ENCODE measurements around the gene TSPAN5. TPM values are rescaled to one million over a fixed set of nuclear protein-coding genes. Genes with fewer than 3 reads are reported as not detected.

The TSPAN5 gene
- polyA plus RNA-seq, 1 donor (not counting 4 experiments of a cell fraction or from before 2014, with no cell fraction given): 45.5 TPM

DNA sequence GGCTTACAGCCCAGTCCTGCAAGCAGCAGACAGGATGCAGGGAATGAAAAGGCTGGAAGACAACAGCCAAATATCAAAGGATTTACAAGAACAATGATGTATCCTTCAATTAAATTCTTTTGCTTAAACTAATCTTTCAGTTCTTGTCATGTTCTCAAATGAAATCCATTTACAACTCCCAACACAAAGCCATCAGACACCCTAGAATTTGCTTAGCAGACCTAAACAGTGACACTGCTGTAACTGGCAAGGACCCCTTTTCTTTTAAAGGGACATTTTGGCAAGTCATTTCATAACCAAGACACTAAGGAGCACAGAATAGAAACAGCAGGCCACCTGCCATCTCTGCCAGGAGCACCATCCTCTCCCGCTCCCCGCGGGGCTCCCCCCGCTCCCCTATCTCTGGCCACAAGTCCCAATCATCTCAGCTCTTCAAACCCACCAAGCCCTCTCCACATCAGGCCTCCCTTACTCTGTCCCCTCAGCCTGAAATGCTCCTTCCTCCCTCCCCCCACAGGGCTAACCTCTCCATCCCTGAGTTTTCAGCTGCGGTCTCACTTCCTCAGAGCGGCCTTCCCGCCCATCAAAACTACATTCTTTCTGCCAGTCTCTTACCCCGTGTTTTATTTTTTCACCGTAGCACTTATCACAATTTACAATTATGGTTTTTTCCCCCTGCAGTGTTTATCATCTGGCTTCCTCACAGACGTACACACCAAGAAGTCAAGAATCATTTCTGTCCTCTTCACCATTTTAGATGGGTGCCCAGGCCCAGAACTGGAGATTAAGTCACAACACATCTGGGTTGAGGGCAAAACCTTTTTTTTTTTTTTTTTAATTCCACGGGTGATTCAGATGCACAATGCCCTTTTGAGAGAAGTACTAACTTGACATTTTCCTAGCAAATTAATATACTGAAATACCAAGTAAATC, 45.8 kb downstream of the TSPAN5 start:
- Histone ChIP-seq H3K27ac (ENCODE audit: control insufficient read depth, insufficient read depth, low read length) (no peak overlapping the region), H3K4me1 (ENCODE audit: control insufficient read depth, extremely low read depth, insufficient read depth, low read length) (no peaks in the 10 kb centered on the region), H3K36me3 (ENCODE audit: control insufficient read depth in 2 of 2, extremely low read depth in 1 of 2, insufficient read depth in 2 of 2, low read length in 2 of 2) (peaks cover 0 to 1% of the 10 kb centered on the region in 2 experiments), H3K4me2 (ENCODE audit: control insufficient read depth, extremely low read depth, insufficient read depth, low read depth, low read length) (no peak overlapping the region), H4K20me1 (ENCODE audit: control insufficient read depth, extremely low read depth, insufficient read depth, low read length) (no peaks in the 10 kb centered on the region), H3K79me2 (ENCODE audit: control insufficient read depth, insufficient read depth, low read length) (peaks cover 95% of the 10 kb centered on the region), H2AFZ (ENCODE audit: control insufficient read depth, low read length) (no peak overlapping the region), H3K9me1 (ENCODE audit: control insufficient read depth, extremely low read depth, insufficient read depth, low read length) (no peaks in the 10 kb centered on the region), H3K9me3 (ENCODE audit: control insufficient read depth, low read depth, low read length) (no peaks in the 10 kb centered on the region), H3K4me3 (ENCODE audit: control insufficient read depth in 2 of 3, extremely low read depth in 1 of 3, insufficient read depth in 2 of 3, low read depth in 1 of 3, low read length in 3 of 3) (no peak overlapping the region), H3K9ac (ENCODE audit: control insufficient read depth, extremely low read depth, insufficient read depth, low read length) (no peak overlapping the region), H3K27me3 (ENCODE audit: control insufficient read depth, extremely low read depth, insufficient read depth, low read length) (no peaks in the 10 kb centered on the region)
- TF ChIP-seq, protein P1, sequence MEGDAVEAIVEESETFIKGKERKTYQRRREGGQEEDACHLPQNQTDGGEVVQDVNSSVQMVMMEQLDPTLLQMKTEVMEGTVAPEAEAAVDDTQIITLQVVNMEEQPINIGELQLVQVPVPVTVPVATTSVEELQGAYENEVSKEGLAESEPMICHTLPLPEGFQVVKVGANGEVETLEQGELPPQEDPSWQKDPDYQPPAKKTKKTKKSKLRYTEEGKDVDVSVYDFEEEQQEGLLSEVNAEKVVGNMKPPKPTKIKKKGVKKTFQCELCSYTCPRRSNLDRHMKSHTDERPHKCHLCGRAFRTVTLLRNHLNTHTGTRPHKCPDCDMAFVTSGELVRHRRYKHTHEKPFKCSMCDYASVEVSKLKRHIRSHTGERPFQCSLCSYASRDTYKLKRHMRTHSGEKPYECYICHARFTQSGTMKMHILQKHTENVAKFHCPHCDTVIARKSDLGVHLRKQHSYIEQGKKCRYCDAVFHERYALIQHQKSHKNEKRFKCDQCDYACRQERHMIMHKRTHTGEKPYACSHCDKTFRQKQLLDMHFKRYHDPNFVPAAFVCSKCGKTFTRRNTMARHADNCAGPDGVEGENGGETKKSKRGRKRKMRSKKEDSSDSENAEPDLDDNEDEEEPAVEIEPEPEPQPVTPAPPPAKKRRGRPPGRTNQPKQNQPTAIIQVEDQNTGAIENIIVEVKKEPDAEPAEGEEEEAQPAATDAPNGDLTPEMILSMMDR (optimal IDR thresholded peaks at IDR 0.05 in 1 of 3, IDR thresholded peaks at IDR 0.05 in 1 of 3, conservative IDR thresholded peaks at IDR 0.05 in 1 of 3; ENCODE audit: extremely low read depth in 1 of 3, insufficient read depth in 2 of 3, low read length in 3 of 3): no peak
- no peak for TF ChIP-seq EZH2 (IDR thresholded peaks at IDR 0.05; ENCODE audit: low read length)
- no peak for FAIRE-seq
- dilution Hi-C loops (cut with MboI; ENCODE audit: extremely low pct_ligation_motif_present, low sequenced_read_pairs): no loop called here
- no peak for DNase-seq (ENCODE audit: low read depth, low spot score)

DNA sequence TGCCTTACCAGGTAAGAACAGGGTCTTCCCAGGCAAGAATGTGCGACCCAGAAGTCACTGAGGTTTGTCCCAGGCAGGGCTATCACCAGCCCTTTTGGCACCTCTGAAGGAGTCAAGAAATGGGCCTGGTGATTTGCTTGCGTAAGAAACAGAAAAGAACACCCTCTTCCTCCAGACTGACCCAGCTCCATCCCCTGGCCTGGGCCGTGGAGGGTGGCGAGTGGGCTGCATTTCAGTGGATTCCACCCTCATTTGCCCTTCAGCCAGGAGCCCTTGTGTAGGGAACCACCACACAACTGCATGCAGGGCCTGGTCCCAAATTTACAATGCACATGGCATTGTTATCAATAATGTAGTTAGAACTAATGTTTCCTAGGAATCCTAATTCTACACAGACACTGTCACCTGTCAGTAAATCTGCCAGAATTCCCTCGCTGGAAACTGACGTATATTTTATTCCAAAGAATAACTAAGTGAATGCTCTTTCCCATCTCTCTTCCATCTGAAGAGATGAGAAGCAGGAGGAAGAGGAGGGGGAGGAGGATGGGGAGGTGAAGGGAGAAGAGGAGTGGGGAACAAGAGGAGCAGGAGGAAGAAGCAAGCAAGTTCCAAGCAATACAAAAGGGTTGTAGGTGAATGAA, 46.6 kb downstream of the TSPAN5 start:
- Histone ChIP-seq H3K4me2 (ENCODE audit: control insufficient read depth, extremely low read depth, insufficient read depth, low read depth, low read length) (no peak overlapping the region), H3K9me3 (ENCODE audit: control insufficient read depth, low read depth, low read length) (no peaks in the 10 kb centered on the region), H2AFZ (ENCODE audit: control insufficient read depth, low read length) (no peak overlapping the region), H3K27me3 (ENCODE audit: control insufficient read depth, extremely low read depth, insufficient read depth, low read length) (no peaks in the 10 kb centered on the region), H3K9ac (ENCODE audit: control insufficient read depth, extremely low read depth, insufficient read depth, low read length) (no peak overlapping the region), H3K79me2 (ENCODE audit: control insufficient read depth, insufficient read depth, low read length) (peaks cover 94% of the 10 kb centered on the region), H4K20me1 (ENCODE audit: control insufficient read depth, extremely low read depth, insufficient read depth, low read length) (no peaks in the 10 kb centered on the region), H3K36me3 (ENCODE audit: control insufficient read depth in 2 of 2, extremely low read depth in 1 of 2, insufficient read depth in 2 of 2, low read length in 2 of 2) (peaks cover 0 to 1% of the 10 kb centered on the region in 2 experiments), H3K9me1 (ENCODE audit: control insufficient read depth, extremely low read depth, insufficient read depth, low read length) (no peaks in the 10 kb centered on the region), H3K4me3 (ENCODE audit: control insufficient read depth in 2 of 3, extremely low read depth in 1 of 3, insufficient read depth in 2 of 3, low read depth in 1 of 3, low read length in 3 of 3) (no peak overlapping the region), H3K27ac (ENCODE audit: control insufficient read depth, insufficient read depth, low read length) (no peak overlapping the region), H3K4me1 (ENCODE audit: control insufficient read depth, extremely low read depth, insufficient read depth, low read length) (no peaks in the 10 kb centered on the region)
- TF ChIP-seq EZH2 (IDR thresholded peaks at IDR 0.05; ENCODE audit: low read length): no peak
- TF ChIP-seq, protein P1 (optimal IDR thresholded peaks at IDR 0.05 in 1 of 3, IDR thresholded peaks at IDR 0.05 in 1 of 3, conservative IDR thresholded peaks at IDR 0.05 in 1 of 3; ENCODE audit: extremely low read depth in 1 of 3, insufficient read depth in 2 of 3, low read length in 3 of 3): no peak
- dilution Hi-C loops (cut with MboI; ENCODE audit: extremely low pct_ligation_motif_present, low sequenced_read_pairs): no loop called here
- no peak for DNase-seq (ENCODE audit: low read depth, low spot score)
- FAIRE-seq: no peak
